HepG2 (cell line): Measurements from ENCODE around the gene PLPPR3. TPM values are rescaled to one million over a fixed set of nuclear protein-coding genes. Genes with fewer than 3 reads are reported as not detected.
A peak's percentile ranks its signal among the peaks of the same experiment; 100 is the strongest.

Experiments
- CCAR2 ChIP-seq: fragments of 200-400 bp; formaldehyde crosslinking; optimal IDR thresholded peaks from 2 replicates; pipeline ENCODE3; 2018; ENCODE audit warnings: low read depth, mild to moderate bottlenecking, low read length, moderate library complexity
- KLF16 ChIP-seq, 2 experiments: sonication (generic) in 1 of 2; formaldehyde crosslinking in 1 of 2; IDR thresholded peaks; 2 replicates each; pipeline versions ENCODE4 v1.6.1 to v1.8.0; 2016 to 2023; ENCODE audit warnings: missing genetic modification reagents in 2 of 2, missing compliant biosample characterization in 1 of 2
- PHF21A ChIP-seq: sonication (generic); formaldehyde crosslinking; IDR thresholded peaks from 2 replicates; pipeline ENCODE4 v1.5.0; 2020; ENCODE audit warnings: mild to moderate bottlenecking, missing genetic modification reagents
- RAD21 ChIP-seq: fragments of 450-650 bp; formaldehyde crosslinking; IDR thresholded peaks from 2 replicates; pipeline ENCODE4 v1.5.0; 2020; ENCODE audit warnings: mild to moderate bottlenecking
- YY1 ChIP-seq: IDR thresholded peaks from 2 replicates; pipeline ENCODE4 v1.6.1; 2011; ENCODE audit warnings: low read length, low read depth, moderate library complexity, mild to moderate bottlenecking; ENCODE audit not compliant: insufficient read depth, insufficient replicate concordance
- ZFP36 ChIP-seq: fragments of 150-350 bp; IDR thresholded peaks from 2 replicates; pipeline ENCODE4 v1.6.1; 2018; ENCODE audit warnings: borderline replicate concordance, low read length, low read depth; ENCODE audit not compliant: partially characterized antibody
- ZNF30 ChIP-seq: sonication (generic); formaldehyde crosslinking; IDR thresholded peaks from 2 replicates; pipeline ENCODE4 v1.5.0; 2020; ENCODE audit warnings: mild to moderate bottlenecking, missing genetic modification reagents
- ZNF337 ChIP-seq: sonication (generic); formaldehyde crosslinking; IDR thresholded peaks from 2 replicates; pipeline ENCODE4 v1.5.1; 2020; ENCODE audit warnings: missing genetic modification reagents, low read depth, mild to moderate bottlenecking, borderline replicate concordance
- ZNF629 ChIP-seq: sonication (generic); formaldehyde crosslinking; conservative IDR thresholded peaks from 2 replicates; pipeline ENCODE4 v1.5.0; 2020; ENCODE audit warnings: missing genetic modification reagents
- ZNF772 ChIP-seq: sonication (generic); formaldehyde crosslinking; IDR thresholded peaks from 2 replicates; pipeline ENCODE4 v1.5.0; 2020; ENCODE audit warnings: mild to moderate bottlenecking, missing genetic modification reagents
- polyA plus RNA-seq, 8 experiments: library from polyadenylated mRNA; depleted of rRNA in 3 of 8; stranded (reverse) in 7 of 8; unstranded in 1 of 8; fragments of >200 nt; fragmentation: Illumina TruSeq in 4 of 8; extraction: Trizol in 4 of 8; gene quantifications; 2 replicates each; pipeline versions ENCODE4 v1.2.1 to v1.2.3, GENCODE V29; 2011 to 2016; ENCODE audit warnings: low read depth in 4 of 8, missing spikeins in 1 of 8, mixed read lengths in 1 of 8; ENCODE audit not compliant: insufficient read depth in 1 of 8
- total RNA-seq, 5 experiments: library from RNA; depleted of rRNA; stranded (reverse); fragments of >200 nt; fragmentation: Illumina TruSeq; extraction: Trizol; gene quantifications; 2 replicates each; pipeline ENCODE4 v1.2.3, GENCODE V29; 2016; ENCODE audit warnings: low read depth in 1 of 5
- TF ChIP-seq, protein P1 (sequence below): sonication (generic); formaldehyde crosslinking; IDR thresholded peaks from 2 replicates; pipeline ENCODE4 v1.4.0; 2020; ENCODE audit warnings: missing genetic modification reagents
- TF ChIP-seq, protein P2 (sequence below): fragments of 450-650 bp; IDR thresholded peaks from 2 replicates; pipeline ENCODE4 v1.6.1; 2017
- TF ChIP-seq, protein P3 (sequence below): sonication (generic); formaldehyde crosslinking; IDR thresholded peaks from 2 replicates; pipeline ENCODE4 v1.8.1; 2023; ENCODE audit warnings: mild to moderate bottlenecking, missing genetic modification reagents
- TF ChIP-seq, protein P4 (sequence below): IDR thresholded peaks from 2 replicates; pipeline ENCODE4 v1.6.1; 2016; ENCODE audit warnings: missing compliant biosample characterization, missing genetic modification reagents, borderline replicate concordance
- TF ChIP-seq, protein P5 (sequence below): sonication (generic); formaldehyde crosslinking; IDR thresholded peaks from 2 replicates; pipeline ENCODE4 v1.4.0; 2020; ENCODE audit warnings: missing genetic modification reagents, borderline replicate concordance
- TF ChIP-seq, protein P6 (sequence below): sonication (generic); formaldehyde crosslinking; IDR thresholded peaks from 2 replicates; pipeline ENCODE4 v1.9.0; 2022; ENCODE audit warnings: low read depth, missing genetic modification reagents

The PLPPR3 gene
- total and polyA plus RNA-seq, 2 of the 13 experiments (the other 11 are each of a cell fraction or from before 2014, with no cell fraction given) = 0.07 to 0.16 TPM

DNA sequence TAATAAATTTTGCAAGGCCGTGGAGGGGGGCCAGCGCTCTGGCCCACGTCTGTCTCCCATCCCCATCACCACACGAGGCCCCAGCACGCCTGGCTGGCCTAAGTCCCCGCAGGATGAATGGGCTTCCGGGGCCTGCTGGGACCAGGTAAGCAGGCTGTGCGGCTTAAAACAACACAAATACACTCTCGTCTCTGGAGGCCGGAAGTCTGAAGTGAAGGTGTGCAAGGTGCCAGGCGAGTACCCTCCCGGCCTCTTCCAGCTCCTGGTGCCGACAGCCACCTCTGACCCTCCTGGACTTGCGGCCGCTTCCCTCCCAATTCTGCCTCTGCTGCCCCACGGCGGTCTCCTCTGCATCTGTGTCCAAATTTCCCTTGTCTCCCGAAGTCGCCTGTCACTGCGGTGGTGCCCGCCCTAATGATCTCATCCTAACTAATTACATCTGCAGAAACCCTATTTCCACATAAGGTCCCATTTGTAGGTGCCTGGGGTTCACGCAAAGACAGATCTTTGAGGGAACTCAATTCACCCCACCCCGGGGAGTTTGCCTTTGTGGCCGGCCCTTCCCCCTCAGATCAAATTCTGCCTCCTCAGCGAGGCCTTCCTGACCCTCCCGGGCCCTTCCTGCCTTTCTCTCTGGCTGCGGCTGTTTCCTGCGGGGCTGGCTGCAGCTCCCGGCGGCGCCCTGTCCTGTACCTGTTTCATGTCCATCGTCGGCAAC is 32.6 kb downstream of the PLPPR3 start (continued):
- TF ChIP-seq, protein P1, sequence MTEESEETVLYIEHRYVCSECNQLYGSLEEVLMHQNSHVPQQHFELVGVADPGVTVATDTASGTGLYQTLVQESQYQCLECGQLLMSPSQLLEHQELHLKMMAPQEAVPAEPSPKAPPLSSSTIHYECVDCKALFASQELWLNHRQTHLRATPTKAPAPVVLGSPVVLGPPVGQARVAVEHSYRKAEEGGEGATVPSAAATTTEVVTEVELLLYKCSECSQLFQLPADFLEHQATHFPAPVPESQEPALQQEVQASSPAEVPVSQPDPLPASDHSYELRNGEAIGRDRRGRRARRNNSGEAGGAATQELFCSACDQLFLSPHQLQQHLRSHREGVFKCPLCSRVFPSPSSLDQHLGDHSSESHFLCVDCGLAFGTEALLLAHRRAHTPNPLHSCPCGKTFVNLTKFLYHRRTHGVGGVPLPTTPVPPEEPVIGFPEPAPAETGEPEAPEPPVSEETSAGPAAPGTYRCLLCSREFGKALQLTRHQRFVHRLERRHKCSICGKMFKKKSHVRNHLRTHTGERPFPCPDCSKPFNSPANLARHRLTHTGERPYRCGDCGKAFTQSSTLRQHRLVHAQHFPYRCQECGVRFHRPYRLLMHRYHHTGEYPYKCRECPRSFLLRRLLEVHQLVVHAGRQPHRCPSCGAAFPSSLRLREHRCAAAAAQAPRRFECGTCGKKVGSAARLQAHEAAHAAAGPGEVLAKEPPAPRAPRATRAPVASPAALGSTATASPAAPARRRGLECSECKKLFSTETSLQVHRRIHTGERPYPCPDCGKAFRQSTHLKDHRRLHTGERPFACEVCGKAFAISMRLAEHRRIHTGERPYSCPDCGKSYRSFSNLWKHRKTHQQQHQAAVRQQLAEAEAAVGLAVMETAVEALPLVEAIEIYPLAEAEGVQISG = 0 out of 2 replicates have a peak, but pooled peaks have one; percentile 34
- 0 out of 2 replicates have a peak, but pooled peaks have one; percentile 69 for TF ChIP-seq PHF21A (CRISPR knock-in tag)
- peak; percentile 37 for TF ChIP-seq RAD21
- TF ChIP-seq ZNF337 (CRISPR knock-in tag) = peak; percentile 51; the same call in 1 of the 2 replicates
- TF ChIP-seq, protein P2, sequence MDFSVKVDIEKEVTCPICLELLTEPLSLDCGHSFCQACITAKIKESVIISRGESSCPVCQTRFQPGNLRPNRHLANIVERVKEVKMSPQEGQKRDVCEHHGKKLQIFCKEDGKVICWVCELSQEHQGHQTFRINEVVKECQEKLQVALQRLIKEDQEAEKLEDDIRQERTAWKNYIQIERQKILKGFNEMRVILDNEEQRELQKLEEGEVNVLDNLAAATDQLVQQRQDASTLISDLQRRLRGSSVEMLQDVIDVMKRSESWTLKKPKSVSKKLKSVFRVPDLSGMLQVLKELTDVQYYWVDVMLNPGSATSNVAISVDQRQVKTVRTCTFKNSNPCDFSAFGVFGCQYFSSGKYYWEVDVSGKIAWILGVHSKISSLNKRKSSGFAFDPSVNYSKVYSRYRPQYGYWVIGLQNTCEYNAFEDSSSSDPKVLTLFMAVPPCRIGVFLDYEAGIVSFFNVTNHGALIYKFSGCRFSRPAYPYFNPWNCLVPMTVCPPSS = no peak
- TF ChIP-seq, protein P3, sequence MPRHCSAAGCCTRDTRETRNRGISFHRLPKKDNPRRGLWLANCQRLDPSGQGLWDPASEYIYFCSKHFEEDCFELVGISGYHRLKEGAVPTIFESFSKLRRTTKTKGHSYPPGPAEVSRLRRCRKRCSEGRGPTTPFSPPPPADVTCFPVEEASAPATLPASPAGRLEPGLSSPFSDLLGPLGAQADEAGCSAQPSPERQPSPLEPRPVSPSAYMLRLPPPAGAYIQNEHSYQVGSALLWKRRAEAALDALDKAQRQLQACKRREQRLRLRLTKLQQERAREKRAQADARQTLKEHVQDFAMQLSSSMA = no peak
- TF ChIP-seq CCAR2 = peak; percentile 9
- TF ChIP-seq ZNF772 (CRISPR knock-in tag) = no peak
- TF ChIP-seq KLF16 (CRISPR knock-in tag; IDR thresholded peaks at IDR 0.05) = no peak; a peak in 1 of 4 replicates
- TF ChIP-seq ZFP36 = no peak
- TF ChIP-seq, protein P4, sequence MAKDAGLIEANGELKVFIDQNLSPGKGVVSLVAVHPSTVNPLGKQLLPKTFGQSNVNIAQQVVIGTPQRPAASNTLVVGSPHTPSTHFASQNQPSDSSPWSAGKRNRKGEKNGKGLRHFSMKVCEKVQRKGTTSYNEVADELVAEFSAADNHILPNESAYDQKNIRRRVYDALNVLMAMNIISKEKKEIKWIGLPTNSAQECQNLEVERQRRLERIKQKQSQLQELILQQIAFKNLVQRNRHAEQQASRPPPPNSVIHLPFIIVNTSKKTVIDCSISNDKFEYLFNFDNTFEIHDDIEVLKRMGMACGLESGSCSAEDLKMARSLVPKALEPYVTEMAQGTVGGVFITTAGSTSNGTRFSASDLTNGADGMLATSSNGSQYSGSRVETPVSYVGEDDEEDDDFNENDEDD (CRISPR knock-in tag) = peak; percentile 41; the same call in 1 of the 2 replicates
- no peak for TF ChIP-seq ZNF30 (CRISPR knock-in tag)
- TF ChIP-seq, protein P5, sequence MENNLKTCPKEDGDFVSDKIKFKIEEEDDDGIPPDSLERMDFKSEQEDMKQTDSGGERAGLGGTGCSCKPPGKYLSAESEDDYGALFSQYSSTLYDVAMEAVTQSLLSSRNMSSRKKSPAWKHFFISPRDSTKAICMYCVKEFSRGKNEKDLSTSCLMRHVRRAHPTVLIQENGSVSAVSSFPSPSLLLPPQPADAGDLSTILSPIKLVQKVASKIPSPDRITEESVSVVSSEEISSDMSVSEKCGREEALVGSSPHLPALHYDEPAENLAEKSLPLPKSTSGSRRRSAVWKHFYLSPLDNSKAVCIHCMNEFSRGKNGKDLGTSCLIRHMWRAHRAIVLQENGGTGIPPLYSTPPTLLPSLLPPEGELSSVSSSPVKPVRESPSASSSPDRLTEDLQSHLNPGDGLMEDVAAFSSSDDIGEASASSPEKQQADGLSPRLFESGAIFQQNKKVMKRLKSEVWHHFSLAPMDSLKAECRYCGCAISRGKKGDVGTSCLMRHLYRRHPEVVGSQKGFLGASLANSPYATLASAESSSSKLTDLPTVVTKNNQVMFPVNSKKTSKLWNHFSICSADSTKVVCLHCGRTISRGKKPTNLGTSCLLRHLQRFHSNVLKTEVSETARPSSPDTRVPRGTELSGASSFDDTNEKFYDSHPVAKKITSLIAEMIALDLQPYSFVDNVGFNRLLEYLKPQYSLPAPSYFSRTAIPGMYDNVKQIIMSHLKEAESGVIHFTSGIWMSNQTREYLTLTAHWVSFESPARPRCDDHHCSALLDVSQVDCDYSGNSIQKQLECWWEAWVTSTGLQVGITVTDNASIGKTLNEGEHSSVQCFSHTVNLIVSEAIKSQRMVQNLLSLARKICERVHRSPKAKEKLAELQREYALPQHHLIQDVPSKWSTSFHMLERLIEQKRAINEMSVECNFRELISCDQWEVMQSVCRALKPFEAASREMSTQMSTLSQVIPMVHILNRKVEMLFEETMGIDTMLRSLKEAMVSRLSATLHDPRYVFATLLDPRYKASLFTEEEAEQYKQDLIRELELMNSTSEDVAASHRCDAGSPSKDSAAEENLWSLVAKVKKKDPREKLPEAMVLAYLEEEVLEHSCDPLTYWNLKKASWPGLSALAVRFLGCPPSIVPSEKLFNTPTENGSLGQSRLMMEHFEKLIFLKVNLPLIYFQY (CRISPR knock-in tag) = 0 out of 2 replicates have a peak, but pooled peaks have one; percentile 28
- TF ChIP-seq, protein P6, sequence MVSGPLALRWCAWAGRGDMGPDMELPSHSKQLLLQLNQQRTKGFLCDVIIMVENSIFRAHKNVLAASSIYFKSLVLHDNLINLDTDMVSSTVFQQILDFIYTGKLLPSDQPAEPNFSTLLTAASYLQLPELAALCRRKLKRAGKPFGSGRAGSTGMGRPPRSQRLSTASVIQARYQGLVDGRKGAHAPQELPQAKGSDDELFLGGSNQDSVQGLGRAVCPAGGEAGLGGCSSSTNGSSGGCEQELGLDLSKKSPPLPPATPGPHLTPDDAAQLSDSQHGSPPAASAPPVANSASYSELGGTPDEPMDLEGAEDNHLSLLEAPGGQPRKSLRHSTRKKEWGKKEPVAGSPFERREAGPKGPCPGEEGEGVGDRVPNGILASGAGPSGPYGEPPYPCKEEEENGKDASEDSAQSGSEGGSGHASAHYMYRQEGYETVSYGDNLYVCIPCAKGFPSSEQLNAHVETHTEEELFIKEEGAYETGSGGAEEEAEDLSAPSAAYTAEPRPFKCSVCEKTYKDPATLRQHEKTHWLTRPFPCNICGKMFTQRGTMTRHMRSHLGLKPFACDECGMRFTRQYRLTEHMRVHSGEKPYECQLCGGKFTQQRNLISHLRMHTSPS (CRISPR knock-in tag) = no peak
- TF ChIP-seq YY1 = no peak
- TF ChIP-seq ZNF629 (CRISPR knock-in tag) = no peak
